Stimulated activated CD4-positive, alpha-beta T cell treated with anti-CD3 and anti-CD28 coated beads, Interleukin-2, amount 100 ng/mL, for 4 hours (primary cell): ENCODE results near the gene P2RX6.
"Not testable (repeated sequence)": the region's sequence is repeated elsewhere in the genome, so short reads cannot be mapped to it uniquely, and the experiment has no call there.

ENCODE experiments used
- DNase-seq: peaks from one replicate; pipeline ENCODE4 v3.0.0-alpha.2; 2020; ENCODE audit warnings: low read depth

P2RX6 gene

DNA sequence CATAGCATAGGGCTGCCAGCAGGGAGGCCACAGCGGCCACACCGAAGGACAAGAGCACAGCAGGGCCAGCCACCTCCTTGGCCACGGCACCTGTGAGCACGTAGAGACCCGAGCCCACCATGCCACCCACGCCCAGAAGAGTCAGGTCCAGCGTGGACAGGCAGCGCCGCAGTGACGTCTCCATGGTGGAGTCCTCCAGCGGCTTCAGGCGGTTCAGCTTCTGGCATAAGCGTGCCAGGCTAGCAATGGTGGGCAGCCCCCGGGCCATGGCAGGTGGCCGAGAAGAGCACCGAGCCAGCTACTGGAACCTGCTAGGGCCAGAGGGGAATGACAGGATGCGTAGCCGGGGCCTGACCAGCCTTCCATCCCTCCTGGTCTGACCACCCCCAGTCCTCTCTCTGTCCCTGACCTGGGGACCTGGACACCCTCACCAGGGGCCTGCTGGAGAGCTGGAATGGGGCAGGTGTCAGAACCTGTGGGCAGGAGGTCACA, 16.6 kb downstream of the P2RX6 start:
- DNase-seq, result no peak

DNA sequence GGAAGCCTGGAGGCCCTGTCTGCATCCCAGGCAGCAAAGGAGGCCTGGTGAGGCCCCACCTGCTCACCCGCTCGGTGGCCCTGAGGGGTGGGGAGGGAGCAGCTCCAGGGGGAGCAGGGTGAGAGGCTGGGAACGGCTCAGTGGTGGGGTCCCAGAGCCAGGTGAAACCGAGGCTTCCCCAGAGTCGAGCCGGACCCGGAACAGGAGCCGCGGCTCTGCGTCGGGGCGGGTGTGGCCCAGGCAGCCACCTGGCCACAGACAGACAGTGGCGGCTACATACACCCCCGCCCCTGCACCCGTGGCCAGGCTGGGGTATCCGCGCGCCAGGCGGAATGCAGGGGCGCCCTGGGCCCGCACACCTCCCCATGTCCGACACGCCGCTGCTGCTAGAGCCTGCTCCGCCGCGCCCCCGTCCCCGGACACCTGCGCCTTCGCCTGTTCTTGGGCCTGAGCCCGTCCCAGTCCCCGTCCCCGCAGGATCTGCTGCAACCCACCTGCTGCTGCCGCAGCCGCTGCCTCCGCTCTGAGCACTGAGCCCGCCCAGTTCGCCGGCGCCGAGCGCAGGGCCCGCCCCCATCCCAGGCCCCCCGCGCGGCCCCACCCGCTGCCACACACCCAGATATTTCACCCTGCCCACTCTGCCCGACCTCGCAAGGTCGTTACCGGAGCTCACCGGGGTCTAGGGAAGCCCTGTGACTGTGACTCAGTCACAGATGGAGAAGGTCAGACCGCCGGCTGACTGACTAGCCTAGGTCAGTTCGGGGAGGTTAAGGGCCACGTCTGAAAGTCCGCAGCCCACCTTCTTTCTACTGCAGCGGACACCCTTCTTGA, 17.3 kb downstream of the P2RX6 start, which contains the start of gene SLC7A4:
SLC7A4 (minus strand) TSS at position 525 of the 831 bp plus-strand sequence. CDS start 749 bp downstream, outside the sequence.
- DNase-seq, result no peak

DNA sequence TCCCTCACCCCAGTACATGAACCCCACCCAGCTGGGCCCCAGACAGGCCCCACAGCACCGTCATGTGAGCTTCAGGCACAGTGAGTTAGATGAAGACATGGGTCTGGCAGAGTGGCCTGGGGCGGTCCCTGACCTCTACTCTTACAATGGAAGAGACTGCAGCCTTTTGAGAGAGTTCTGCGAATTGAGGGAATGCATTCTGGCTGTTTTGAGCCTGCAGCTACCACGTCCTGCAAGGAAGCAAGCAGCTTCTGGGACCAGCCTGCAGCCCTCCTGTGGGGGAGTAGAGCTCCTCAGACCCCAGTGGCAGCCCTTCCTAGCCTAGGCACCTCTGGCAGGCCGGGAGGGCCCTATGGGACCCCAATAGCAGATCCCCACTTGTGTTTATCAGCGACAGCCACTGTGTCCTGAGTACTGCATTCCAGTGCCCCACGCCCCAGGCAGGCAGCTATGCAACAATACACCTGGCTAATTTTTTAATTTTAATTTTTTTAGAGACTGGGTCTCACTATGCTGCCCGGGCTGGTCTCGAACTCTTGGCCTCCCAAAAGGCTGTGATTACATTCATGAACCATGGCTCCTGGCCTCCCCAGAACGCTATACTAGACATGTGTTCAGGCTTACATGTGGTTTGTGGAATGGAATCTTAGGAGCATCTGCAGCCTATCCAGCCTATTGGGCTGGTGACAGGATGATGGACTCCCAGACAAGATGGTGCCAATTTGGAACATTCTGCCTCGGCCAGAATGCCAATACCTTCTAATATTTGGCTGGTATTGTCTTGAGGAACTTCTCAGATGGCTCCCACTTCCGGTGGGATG, 18.1 kb downstream of the P2RX6 start:
- no peak for DNase-seq

DNA sequence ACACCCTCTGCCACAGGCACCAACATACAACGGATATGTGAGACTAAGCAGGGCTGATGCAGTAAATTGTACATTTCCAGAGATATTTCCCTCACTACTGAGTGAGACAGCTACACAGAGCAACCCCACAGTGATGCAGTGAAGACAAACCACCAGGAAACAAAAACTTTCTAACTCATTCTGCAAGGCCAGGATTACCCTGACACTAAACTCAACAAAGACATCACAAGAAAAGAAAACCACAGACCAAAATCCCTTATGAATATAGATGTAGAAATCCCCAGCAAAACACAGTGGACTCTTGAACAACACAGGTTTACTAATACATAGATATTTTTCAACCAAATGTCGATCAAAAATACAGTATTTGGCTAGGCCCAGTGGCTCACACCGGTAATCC, 18.9 kb downstream of the P2RX6 start:
- DNase-seq, result no peak

DNA sequence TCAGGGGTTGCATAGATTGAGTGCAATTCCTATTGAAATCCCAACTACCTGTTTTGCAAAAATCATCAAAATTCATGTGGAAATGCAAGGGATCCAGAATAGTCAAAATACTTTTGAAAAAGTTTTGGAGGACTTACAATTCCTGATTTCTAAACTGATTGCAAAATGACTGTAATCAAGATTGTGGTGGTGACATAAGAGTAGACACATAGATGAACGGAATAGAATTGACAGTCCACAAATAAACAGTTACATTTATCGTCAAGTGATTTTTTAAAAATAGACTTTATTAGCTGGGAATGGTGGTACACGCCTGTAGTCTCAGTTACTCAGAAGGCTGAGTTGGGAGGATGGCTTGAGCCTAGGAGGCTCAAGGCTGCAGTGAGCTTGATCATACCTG, 20.0 kb downstream of the P2RX6 start:
- DNase-seq, result no peak

DNA sequence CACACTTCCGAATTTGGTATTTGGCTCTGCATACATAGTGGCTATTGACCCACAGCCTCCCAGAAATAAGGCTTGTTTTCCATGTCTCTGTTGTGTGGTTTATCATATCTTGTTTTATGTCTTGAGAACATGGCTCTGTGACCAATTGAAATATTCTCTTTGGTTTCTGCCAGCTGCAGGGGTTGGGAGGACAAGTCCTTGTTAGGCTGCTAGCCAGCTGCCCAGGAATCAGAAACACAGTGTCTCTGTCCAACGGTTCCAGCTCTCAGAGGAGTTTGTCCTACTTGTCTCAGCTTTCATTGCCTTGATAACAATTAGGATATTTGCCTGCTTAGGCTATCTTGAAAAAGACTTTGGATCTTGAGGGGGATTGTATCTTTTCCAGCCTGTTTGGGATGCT, 23.4 kb downstream of the P2RX6 start:
- DNase-seq, result no peak

DNA sequence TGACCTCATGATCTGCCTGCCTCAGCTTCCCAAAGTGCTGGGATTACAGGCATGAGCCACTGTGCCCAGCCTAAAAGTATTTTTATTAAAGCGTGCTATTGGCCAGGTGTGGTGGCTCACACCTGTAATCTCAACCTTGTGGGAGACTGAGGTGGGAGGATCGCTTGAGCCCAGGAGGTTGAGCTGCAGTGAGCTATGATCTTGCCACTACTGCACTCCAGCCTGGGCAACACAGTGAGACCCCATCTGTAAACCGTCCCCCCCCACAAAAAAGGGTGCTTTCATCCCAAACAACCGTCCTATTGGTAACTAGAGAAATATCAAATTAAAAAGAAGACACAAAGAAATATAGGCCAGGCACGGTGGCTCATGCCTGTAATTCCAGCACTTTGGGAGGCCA, 24.2 kb downstream of the P2RX6 start:
- not testable (repeated sequence) for DNase-seq

DNA sequence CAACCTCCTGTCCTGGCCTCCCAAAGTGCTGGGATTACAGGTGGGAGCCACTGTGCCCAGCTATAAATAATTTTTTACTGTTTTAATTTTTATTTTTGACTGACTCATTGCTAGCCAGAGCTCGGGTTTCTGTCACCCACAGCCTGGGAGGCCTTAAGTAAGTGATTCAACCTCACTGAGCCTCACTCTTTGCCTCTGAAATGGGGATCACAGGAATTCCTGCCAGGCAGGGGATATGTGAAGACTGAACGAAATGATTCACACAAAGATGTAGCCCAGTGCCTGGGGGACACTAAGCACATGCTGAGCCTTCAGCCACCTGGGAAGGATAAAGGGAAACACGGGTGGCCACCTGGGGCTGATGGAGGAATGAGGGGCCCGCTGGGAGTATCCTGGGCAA, 27.0 kb downstream of the P2RX6 start:
- no peak for DNase-seq

DNA sequence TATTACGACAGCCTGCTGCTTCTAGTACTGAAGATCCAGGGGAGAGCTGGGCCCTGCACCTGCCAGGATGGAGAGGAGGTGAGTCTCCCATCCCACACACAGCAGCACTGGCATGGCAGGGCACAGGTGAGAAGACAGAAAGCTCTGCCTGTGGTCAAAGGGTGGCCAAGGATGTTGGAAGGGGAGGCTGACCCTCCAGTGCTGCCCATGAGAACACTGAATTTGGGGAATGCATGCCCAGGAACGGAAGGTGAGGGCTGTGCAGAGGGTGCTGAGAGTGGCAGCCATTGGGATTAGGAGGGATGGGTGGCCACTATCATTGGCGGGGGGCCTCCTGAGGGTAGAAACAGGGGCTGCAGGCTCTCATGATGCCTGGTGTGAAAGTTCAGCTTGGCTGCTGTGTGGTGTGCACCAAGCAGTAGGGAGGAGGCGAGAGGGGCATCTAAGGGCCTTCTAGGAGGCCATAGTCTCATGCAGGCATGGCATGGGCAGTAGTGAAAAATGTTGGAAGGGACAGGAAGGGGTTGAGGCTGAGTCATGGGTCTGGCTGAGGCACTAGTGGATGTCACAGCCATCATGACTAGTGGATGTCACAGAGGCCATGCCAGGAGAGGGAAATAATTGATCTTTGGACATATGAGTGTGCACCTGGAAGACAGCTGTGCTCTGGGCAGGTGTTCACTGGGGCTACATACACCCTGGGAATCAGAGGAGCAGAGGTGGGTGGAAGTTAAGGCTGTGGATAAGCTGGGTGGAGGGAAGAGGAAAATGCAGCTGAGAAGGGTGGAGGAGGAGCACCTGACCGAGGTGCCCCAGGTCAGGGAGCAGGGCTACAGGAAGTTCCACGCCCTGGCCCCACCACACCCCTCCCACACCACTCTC, 28.3 kb downstream of the P2RX6 start:
- no peak for DNase-seq

DNA sequence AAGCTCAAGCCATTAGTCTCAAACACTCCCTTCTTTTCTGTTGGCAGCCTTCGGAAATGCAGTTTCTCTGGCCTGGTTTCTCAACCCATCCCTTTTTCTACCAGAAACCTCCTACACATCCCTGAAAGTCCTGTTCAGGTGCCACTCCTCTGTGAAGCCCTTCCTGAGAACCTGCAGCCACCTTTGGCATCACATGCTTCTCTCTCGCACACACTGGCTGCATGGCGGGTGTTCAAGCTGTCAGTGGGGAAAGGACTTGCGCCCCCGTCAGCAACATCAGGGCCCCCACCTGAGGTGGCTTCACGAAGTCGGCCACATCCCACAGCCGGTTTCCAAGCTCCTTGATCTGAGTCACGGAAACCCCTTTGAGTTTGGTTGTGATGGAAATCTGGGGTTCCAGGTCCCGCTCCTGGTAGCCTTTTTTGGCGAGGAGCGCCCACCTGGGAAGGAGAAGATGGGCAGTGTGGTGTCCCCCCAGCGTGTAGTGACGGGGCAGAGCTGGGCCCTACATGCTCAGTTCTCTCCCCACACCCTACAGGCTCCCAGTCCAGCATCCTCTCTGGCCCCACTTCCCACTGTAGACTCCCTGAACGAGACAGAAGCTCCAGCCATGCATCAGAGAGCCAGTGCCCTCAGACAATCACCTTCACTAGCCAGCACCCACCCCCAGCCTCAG, 29.0 kb downstream of the P2RX6 start:
- no peak for DNase-seq

DNA sequence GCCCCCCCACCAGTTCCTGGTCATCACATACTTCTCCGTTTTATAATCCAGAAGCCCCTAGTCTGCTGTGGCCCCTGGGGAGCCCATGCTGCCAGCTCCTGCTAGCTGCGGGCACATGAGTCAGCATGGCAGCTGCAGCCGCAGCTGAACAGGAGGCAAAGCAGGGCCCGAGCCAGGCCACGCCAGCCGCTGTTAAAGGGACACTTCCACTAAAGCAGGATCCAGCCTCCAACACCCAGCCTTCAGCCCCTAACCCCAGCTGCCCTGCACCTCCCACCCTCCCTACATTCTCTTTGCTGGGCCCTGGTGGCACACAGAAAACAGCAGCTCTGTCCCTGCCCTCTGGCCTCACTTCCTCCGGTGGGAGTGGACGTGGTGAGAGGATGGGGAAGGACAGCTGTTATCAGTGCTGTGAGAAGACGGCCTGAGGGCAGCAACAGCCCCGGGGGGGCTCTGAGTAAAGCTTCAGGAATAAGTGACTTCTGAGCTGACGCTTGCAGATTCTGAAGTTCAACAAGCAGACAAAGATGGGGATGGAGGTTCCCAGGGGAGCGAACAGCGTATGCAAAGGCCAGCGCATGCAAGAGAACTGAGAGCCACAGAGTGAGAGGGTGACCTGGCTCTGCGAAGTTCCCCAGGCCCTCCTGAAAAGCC, 30.1 kb downstream of the P2RX6 start:
- no peak for DNase-seq

DNA sequence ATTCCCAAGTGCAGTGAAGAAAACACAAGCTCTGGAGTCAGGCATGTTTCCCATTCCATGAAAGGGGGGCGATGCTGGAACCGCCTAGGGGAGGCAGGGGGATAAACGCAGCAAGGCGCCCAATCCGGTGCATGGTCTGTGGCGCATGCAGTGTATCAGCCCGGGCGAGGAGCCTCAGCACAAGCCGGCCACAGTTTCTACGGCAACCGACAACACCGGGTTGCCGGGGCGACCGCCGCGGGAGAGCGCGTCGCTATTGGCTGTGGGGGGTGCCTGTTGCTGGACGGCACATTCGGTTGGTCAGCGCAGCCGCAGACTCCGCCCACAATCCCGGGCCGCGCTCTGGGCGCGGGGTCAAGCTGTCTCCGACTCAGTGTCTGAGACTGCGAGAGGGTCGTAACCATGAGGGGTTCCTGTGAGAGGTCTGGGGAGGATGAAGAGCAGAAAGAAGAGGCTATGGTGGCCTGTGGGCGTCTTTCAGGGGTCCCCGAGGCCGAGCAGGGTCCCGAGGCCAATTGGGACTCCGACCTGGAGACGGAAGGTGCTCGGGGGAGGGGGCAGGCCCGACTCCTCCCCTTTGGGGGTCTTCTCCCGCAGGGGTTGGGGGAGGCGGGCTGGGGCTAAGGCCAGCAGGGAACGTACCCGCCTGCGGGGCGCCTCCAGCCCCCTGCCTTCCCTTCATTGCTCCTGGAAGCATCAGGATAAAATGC, 30.8 kb downstream of the P2RX6 start, which contains the start of gene LRRC74B:
LRRC74B (plus strand) TSS at position 362 of the 710 bp plus-strand sequence; CDS start at position 403, 41 bp downstream.
- DNase-seq, result peak; percentile 22

DNA sequence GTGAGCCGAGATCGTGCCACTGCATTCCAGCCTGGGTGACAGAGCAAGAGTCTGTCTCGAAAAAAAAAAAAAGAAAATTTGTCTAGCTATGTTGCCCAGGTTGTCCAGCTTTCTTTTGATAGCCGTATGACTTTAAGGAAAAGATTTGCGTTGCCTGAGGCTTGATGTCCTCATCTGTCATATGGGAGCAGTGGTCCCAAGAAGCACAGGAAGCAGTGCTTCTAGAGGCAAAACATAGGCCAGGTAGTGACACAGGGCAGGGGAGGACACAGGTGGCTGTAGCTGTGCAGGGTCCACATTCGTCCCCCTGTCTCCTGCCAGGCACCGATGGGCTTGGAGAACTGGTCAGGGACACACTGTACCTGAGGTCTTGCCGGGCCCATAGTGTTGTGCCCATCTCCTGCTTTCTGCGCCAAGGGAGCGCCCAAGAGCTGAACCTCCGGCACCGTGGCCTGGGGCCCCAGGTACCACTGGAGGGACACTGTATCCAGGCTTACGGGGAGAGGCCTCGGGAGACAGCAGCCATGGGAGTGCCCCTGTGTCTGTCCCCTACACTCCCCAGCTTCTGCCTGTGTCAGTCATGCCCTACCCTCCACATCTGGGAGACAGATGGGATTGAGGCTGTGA, 32.2 kb downstream of the P2RX6 start:
- no peak for DNase-seq

DNA sequence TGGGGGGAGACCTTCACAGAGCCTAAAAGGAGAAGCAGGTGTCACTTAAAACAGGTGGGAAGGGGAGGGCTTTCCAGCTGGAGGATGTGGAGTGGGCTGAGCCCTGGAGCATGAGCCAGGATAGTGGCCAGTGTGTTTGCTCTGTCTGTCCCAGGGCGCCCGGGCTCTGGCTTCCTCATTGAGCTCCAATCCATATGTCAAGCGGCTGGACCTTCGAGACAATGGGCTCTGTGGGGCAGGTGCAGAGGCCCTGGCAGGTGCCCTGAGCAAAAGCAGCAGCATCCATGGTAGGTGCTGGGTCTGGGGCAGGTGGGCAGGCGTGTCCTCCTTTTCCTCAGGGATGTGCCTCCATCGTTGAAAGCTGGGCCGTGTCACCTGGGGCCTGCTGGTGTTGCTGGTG, 32.8 kb downstream of the P2RX6 start:
- no peak for DNase-seq

DNA sequence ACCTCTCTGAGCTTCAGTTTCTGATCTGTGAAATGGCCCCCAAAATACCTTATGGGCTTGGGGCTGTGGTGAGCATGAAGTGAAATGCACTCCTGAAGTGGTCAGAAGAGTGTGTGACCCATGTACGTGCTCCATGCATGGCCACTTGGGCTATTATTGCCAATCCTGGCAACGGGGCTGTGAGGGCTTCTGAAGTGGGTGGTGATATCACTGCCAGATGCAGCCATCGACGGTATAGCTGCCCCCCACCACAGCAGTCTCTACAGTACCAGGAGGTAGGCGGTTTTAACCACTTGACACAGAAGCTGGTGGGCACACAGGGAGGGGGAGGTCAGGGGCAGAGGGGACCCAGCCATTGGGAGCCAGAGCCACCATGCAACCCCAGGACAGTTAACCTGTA, 33.5 kb downstream of the P2RX6 start:
- not testable (repeated sequence) for DNase-seq

DNA sequence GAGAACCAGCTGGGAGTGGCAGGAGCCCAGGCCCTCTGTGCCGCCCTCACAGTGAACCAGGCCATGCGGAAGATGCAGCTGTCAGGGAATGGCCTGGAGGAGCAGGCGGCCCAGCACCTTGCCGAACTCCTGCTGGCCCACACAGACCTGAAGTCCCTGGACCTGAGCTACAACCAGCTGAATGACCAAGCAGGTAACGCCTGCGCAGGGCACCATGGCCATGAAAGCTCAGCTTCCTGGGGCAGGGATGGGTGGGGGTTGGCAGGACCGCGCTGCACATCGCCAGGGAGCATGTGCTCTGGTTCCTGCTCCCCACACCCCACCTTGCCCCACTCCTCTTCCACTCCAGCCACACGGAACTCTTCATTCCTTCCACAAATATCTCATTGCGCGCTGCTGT, 34.0 kb downstream of the P2RX6 start:
- DNase-seq, result not testable (repeated sequence)

DNA sequence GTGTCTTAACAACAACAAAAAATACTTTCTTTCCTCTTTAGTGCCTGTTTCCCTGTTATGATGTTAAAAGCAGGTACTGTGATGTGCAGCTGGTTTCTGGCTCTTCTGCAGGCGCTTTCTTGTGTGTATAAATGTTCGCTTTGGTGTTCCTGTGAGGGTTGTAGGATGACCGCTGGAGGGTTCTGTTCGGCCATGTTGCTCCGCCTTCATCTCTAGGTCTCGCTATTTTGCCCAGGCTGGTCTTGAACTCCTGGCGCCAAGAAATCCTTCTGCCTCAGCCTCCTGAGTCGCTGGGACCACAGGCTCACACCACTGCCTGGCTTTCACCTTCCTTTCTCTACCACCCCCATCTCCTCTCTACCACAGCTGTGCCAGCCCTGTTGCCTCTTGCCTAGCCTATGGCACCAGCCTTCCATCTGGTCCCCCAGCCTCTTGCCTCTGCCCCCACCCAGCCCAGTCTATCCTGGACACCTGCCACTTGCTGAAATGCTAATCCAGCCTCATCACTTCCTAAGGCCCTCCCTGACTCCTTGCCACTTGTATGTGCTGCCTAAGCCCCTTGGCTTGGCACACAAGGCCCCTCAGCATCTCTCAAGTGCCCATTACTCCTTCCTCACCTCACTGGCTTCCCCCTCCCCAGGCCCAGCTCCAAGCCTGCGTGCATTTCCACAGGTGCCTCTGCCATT, 36.3 kb downstream of the P2RX6 start:
- no peak for DNase-seq

DNA sequence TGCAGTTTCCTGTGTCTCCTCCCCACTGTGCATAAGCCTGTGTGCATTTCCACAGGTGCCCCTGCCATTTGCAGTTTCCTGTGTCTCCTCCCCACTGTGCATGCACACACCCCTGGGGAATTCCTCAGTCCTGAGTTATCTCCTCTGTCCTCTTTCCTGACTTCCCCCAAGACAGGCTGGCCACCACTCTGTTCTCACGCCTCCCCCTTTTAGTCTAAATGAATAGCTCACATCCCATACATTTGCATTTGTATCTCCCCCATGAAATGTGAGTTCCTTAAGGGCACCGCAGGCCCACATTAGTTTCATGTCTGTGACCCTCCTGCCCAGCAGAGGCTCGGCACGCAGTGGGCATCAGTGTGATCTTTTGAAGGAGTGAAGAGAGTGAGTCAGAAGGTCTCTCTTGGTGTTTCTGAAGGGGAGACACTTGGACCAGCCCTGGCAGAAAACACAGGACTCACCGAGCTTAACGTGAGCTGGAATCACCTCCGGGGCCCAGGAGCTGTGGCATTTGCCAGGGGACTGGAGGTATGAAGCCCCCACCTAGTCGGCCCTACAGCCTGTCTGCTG, 37.0 kb downstream of the P2RX6 start:
- no peak for DNase-seq
